ENCODE measurements around the gene ALK.

Gene ALK

DNA sequence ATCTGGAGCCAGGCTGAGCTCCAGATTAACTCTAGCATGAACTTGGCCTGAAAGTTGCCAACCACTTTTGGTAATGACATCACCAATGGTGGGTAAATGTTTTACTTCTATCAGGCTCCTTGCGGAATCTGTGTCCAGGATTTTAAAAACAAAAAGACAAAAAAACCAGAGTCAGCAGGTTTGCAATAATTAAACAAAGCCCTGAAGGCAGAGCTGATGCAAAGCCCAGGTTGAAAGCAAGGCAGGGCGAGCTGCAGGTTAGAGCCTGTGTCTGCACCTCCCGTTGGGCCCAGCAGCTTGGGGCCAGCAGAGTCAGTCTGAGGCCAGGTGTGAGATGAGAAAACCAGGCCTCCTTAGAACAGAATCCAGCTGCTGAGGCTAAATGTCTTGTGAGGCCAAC is 29.1 kb upstream of the ALK start:
- TF ChIP-seq CTCF (conservative IDR thresholded peaks at IDR 0.05; ENCODE audit: control insufficient read depth, insufficient read depth, low read depth, low read length), result no peak
- no peak overlapping the region for H3K4me3 ChIP-seq (ENCODE audit: control insufficient read depth, low read depth, low read length)
- no peak for DNase-seq (ENCODE audit: low read depth)

DNA sequence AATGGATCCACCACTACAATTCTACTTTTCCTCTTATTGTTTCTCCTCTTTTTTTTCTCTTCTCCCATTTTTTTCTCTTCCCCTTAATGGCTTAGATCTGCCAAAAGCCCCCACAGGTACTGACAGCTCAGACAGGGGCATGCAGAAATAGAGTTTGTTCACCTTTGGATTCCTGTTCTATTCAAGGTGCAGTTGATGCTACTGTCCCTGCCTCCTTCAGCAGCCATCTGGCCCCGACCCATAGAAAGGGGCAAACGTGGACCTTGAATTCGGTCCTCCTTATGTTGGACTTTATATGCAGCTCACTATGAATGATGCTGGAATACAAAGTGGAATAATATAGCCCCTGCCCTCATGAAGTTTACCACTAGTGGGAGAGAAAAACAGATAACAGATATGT is 27.7 kb upstream of the ALK start:
- no peak overlapping the region for H3K4me3 ChIP-seq (ENCODE audit: control insufficient read depth, low read depth, low read length)
- no peak for TF ChIP-seq CTCF (conservative IDR thresholded peaks at IDR 0.05; ENCODE audit: control insufficient read depth, insufficient read depth, low read depth, low read length)
- DNase-seq (ENCODE audit: low read depth), result no peak

GRCh38 chr2:29946505-29946904 is 25.1 kb upstream of the ALK start:
- no peak for TF ChIP-seq CTCF (conservative IDR thresholded peaks at IDR 0.05; ENCODE audit: control insufficient read depth, insufficient read depth, low read depth, low read length)
- no peak overlapping the region for H3K4me3 ChIP-seq (ENCODE audit: control insufficient read depth, low read depth, low read length)
- DNase-seq (ENCODE audit: low read depth), result no peak

GRCh38 chr2:29942711-29943110 is 21.3 kb upstream of the ALK start:
- no peak overlapping the region for H3K4me3 ChIP-seq (ENCODE audit: control insufficient read depth, low read depth, low read length)
- TF ChIP-seq CTCF (conservative IDR thresholded peaks at IDR 0.05; ENCODE audit: control insufficient read depth, insufficient read depth, low read depth, low read length), result no peak
- no peak for DNase-seq (ENCODE audit: low read depth)

DNA sequence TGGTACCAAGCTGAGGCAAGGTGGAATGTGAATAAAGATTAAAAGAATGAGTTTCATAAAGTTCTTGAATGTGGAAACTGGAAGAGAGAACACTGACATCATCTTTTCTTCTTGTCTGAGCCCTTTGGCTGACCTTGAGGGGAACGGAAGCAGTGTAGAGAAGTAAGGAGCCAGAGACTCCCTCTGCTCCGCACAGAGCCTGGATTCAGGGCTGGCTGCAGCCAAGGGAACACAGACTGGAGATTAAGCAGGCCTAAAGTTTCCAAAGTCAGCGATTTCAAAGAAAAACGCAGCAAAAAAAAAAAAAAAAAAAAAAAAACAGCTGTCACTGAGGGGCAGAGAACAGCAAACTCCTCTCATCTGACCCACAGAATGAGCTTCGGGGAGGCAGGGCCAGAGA is 19.3 kb upstream of the ALK start:
- no peak overlapping the region for H3K4me3 ChIP-seq (ENCODE audit: control insufficient read depth, low read depth, low read length)
- no peak for TF ChIP-seq CTCF (conservative IDR thresholded peaks at IDR 0.05; ENCODE audit: control insufficient read depth, insufficient read depth, low read depth, low read length)
- DNase-seq (ENCODE audit: low read depth), result no peak

DNA sequence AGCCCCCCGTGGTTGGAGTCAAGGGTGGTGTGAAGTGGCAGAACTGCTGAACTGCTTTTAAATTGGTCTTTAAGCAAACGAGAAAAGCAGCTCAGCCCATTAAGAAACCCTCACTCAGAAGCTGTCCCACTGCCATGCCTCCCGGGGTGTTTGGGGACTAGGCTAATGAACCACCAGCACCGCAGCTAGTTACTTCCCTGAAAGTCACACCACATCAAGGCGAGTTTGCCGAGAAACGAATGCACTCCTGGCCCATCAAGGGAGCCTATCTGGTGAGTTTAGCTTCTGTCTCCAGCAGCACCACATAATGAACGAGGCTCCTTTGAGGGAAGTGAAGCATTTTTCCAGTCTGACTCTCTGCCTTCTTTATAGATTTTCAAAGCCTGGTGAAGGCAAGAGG is 14.6 kb upstream of the ALK start:
- no peak overlapping the region for H3K4me3 ChIP-seq (ENCODE audit: control insufficient read depth, low read depth, low read length)
- no peak for DNase-seq (ENCODE audit: low read depth)
- no peak for TF ChIP-seq CTCF (conservative IDR thresholded peaks at IDR 0.05; ENCODE audit: control insufficient read depth, insufficient read depth, low read depth, low read length)

- DNase-seq (ENCODE audit: low read depth), result no peak
- TF ChIP-seq CTCF (conservative IDR thresholded peaks at IDR 0.05; ENCODE audit: control insufficient read depth, insufficient read depth, low read depth, low read length), result no peak
- H3K4me3 ChIP-seq (ENCODE audit: control insufficient read depth, low read depth, low read length), result no peak overlapping the region
Measured at GRCh38 chr2:29931818-29932217, 10.4 kb upstream of the ALK start.
